ENCODE results near the gene PCDHB1.

PCDHB1 gene, protein sequence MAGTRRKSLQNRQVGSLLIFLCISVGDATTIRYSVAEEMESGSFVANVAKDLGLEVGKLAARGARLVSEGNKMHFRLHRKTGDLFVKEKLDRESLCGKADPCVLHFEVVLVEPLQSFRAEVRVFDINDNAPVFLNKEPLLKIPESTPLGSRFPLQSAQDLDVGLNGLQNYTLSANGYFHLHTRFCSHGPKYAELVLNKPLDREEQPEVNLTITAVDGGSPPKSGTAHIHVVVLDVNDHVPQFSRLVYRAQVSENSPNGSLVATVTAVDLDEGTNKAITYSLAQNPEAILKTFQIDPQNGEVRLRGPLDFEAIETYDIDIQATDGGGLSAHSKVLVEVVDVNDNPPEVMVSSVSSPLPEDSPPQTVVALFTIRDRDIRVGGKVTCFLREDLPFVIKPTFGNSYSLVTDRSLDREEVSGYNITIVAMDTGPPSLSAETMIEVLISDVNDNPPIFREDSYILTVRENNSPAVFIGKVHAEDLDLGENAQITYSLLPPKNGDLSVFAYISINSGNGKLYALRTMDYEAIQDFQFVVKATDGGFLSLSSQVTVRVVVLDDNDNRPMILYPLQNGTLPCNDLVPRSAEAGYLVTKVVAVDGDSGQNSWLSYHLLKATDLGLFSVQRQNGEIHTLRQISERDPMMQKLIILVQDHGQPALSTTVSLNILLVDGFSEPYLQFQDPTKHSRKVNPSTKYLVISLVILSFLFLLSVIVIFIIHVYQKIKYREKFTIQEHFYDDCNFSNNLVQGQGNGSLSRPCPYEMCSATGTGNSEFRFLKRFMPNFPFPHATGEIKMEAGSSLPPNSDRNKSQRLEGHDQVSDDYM

DNA sequence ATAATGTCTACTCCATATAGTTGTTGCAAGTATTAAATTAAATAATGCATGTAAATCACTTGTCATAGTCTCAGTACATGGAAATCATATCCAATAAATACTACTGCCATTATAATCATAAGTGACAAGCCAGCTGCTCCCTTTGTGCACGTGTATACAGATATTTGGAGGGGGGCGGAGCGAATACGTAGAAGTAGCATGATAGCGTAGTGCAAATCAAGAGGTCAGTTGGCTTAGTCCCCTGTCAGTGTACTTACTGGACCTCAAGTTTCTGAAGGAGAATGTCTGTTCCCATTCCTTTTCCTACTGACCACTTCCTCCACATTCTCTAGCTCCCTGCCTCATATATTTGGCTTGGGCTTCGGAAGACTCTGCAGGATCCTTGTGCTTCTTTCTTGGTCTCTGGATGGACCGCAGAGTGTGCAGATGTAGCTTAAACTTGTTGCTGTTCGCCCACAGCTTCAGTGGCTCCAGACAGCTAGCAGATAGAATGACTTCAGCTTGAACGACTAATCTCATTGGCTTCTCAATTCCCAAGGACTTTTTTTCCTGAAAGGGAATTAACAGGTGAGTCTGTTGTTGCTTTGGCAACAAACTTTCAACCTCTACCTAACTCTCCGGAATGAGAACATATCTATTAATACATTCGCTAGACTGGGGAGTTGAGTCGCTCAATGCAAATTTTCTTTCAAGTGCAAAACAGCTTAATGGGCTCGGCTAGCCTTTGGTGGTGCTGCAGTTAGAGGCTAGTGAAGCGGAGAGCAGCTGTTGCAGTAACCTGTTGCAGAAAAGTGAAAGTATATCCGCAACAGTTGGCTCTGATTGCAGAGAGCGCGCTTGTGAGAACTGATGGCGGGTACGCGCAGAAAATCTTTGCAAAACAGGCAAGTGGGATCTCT lies at the start of gene PCDHB1:
TSS of gene PCDHB1 (plus strand) at position 753 of the 899 bp plus-strand sequence. CDS start at position 850, 97 bp downstream.
- no peak for DNase-seq

GRCh38 chr5:141001446-141001843 lies 49.7 kb upstream of the PCDHB1 start:
- DNase-seq, result no peak

- no peak for DNase-seq
Observed at GRCh38 chr5:141001844-141002604, 49.1 kb upstream of the PCDHB1 start.

- no peak for DNase-seq
Observed at GRCh38 chr5:141002605-141002965, 48.6 kb upstream of the PCDHB1 start.

DNA sequence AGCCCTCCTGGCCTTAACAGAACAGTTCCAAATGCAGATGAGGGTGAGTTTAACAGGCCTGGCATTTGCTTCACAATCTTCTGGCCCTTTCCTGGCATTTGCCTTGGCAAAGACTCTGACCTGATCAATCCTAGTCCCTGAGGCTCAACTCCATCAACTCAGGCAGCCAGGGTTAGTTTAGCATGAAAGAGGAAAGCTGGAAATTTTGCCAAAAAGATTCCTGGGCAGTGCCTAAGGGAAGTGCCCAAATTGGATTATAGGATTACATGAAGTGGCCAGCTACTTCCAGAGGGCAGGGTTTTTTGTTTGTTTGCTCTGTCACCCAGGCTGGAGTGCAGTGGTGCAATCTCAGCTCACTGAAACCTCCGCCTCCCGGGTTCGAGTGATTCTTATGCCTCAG lies 48.1 kb upstream of the PCDHB1 start:
- no peak for DNase-seq

DNA sequence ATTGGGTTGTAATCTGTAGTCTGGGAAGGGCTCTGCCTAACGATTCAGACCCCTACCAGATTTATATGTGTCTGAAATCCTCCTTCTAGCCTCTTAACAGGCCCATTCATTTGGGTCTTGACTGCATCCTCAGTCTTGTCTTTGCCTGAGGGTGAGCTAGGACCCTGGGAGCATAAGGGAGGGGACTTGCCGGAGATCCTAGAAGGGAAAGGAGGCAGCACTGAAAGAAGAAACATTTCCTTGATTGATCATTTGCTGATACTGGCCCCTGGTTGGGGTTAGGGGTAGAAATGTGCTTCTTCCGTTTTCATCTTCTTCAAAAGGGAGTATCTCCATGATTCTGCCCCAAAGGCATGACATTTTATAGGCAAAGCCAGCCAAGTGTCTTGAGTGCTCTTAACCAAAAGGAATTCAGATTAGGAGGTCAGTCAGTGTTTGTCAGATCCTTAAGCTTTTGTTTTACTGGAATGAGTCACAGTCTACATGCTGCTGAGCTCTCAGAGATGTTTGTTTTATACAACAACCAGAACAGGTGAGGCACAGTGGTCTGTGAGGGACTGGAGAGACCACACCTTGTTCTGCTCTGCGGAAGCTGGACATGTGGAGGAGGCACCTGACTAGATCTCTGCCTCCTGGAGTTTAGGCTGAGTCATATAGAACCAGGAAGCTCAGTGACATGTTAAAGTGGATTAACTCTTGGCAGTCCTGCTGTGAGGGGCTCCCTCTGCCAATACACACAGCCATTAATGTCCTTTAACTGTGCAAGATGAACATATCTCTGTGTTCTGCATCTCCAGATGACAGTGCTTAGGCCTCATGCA lies 47.2 kb upstream of the PCDHB1 start:
- no peak for DNase-seq

DNA sequence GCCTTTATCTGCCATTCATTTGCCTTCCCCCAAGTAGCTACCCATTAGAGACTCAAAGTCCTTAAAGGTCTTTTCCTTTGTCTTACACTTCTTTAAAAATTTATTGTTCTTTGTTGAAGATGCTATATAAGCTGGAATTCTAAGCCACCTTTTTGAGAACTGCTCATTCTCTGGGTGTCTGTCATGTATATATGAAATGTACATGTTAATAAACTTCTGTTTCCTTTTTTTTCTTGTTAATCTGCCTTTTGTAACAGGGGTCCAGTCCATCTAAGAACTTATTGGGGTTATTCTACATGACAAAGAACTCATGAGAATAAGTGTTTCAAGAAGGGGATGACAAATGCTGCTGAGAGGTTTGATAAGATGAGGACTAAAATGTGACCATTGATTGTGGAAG lies 43.4 kb upstream of the PCDHB1 start:
- DNase-seq, result no peak

- DNase-seq, result no peak
Observed at GRCh38 chr5:141010047-141010793, 41.0 kb upstream of the PCDHB1 start.

- no peak for DNase-seq
Observed at GRCh38 chr5:141017943-141018342, 33.2 kb upstream of the PCDHB1 start.

GRCh38 chr5:141022384-141022783 lies 28.8 kb upstream of the PCDHB1 start:
- DNase-seq, result no peak

DNA sequence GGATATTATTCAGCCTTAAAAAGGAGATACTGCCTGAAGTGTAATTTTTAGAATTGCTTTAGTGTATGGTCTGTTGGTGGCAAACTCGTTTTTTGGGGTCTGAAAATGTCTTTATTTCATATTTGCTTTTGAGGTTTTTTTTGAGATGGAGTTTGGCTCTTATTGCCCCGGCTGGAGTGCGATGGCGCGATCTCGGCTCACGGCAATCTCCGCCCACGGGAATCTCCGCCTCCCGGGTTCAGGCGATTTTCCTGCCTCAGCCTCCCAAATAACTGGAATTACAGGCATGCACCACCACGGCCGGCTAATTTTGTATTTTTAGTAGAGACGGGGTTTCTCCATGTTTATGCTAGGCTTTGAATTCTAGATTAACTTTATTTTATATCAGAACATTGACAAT lies 20.2 kb upstream of the PCDHB1 start:
- no peak for DNase-seq

DNA sequence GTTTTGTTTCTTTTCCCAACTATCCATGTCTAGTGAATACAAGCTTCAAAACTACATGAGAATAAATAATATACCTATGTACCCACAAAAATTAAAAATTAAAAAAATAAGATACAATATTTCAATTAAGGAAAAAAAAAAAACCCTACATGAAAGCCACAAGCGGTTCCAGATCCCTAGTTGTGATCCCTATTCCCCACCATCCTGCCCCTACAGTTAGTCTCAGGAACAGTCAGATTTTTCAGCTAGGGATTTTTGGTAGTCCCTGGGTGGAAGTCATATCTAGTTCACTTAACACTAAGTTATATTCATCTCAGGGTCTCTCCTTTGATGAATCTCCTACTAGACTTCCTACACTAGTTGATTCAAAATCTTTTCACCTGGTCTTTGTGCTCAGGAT lies 18.5 kb upstream of the PCDHB1 start:
- DNase-seq, result no peak

- no peak for DNase-seq
Observed at GRCh38 chr5:141039061-141039460, 12.1 kb upstream of the PCDHB1 start.

- DNase-seq, result no peak
Observed at GRCh38 chr5:141039517-141039916, 11.7 kb upstream of the PCDHB1 start.

- peak; percentile 0 for DNase-seq
Observed at GRCh38 chr5:141040093-141040770, 10.9 kb upstream of the PCDHB1 start.

GRCh38 chr5:141040771-141041426 lies 10.3 kb upstream of the PCDHB1 start:
- DNase-seq, result peak; percentile 72

- DNase-seq, result no peak
Observed at GRCh38 chr5:141041427-141041785, 9.8 kb upstream of the PCDHB1 start.

- DNase-seq, result no peak
Observed at GRCh38 chr5:141042555-141042954, 8.6 kb upstream of the PCDHB1 start.

GRCh38 chr5:141051521-141051866 lies 320 bp downstream of the PCDHB1 start:
- no peak for DNase-seq

GRCh38 chr5:141077826-141078225 lies 26.7 kb downstream of the PCDHB1 start:
- no peak for DNase-seq

All from fibroblast of skin of right quadriceps (primary cell).